PC-9 (cell line): ENCODE results near the gene ITGA3. TPM values are rescaled to one million over a fixed set of nuclear protein-coding genes. Genes with fewer than 3 reads are reported as not detected.
A peak's percentile ranks its signal among the peaks of the same experiment; 100 is the strongest.

Experiments
- BruUV-seq: library from RNA; stranded (reverse); fragments of 400-500 nt; replicated peaks from 2 replicates; lab custom pipeline; 2021; lab: Mats Ljungman, UMichigan
- CTCF ChIA-PET: fragments of 300-600 bp; sonication (Branson Sonifier 250); formaldehyde crosslinking; loops from one replicate; lab custom pipeline; 2022; ENCODE audit warnings: antibody characterized with exemption; lab: Charles Lee
- POLR2A ChIA-PET: fragments of 300-600 bp; sonication (Branson Sonifier 250); formaldehyde crosslinking; loops from one replicate; lab custom pipeline; 2022; ENCODE audit warnings: antibody characterized with exemption; ENCODE audit not compliant: unreplicated experiment; lab: Charles Lee
- DNase-seq, 2 experiments: peaks; one replicate each; pipeline versions ENCODE4 v3.0.0 to v3.0.0-alpha.2; 2015 to 2022; ENCODE audit warnings: mixed read lengths in 1 of 2
- H2AFZ ChIP-seq: fragments of 200-600 bp; sonication (generic); 2 replicates; pipeline ENCODE4 v1.8.1; 2017; ENCODE audit warnings: antibody characterized with exemption
- H3F3A ChIP-seq: fragments of 200-600 bp; sonication (generic); 2 replicates; pipeline ENCODE4 v1.8.1; 2017; ENCODE audit warnings: antibody characterized with exemption, mild to moderate bottlenecking, low read depth; ENCODE audit not compliant: insufficient read depth
- H3K27ac ChIP-seq: fragments of 200-600 bp; sonication (generic); 2 replicates; pipeline ENCODE4 v1.6.1; 2016; ENCODE audit warnings: mixed run types
- H3K27me3 ChIP-seq: fragments of 200-600 bp; sonication (generic); 2 replicates; pipeline ENCODE4 v1.6.1; 2016; ENCODE audit warnings: low read depth, mixed run types; ENCODE audit not compliant: insufficient read depth
- H3K36me3 ChIP-seq: fragments of 200-600 bp; sonication (generic); 2 replicates; pipeline ENCODE4 v1.6.1; 2016; ENCODE audit warnings: low read depth, mixed run types
- H3K4me1 ChIP-seq: fragments of 200-600 bp; sonication (generic); replicated peaks from 2 replicates; pipeline ENCODE4 v1.6.1; 2016; ENCODE audit warnings: mixed run types; ENCODE audit not compliant: insufficient read depth
- H3K4me2 ChIP-seq: fragments of 200-600 bp; sonication (generic); 2 replicates; pipeline ENCODE4 v1.6.1; 2017; ENCODE audit warnings: mixed run types
- H3K4me3 ChIP-seq: fragments of 200-600 bp; sonication (generic); 2 replicates; pipeline ENCODE4 v1.6.1; 2016; ENCODE audit warnings: mixed run types
- H3K79me2 ChIP-seq: fragments of 200-600 bp; sonication (generic); 2 replicates; pipeline ENCODE4 v1.6.1; 2017; ENCODE audit warnings: low read depth, mixed run types
- H3K9me2 ChIP-seq: fragments of 200-600 bp; sonication (generic); 2 replicates; pipeline ENCODE4 v1.8.1; 2017; ENCODE audit warnings: mild to moderate bottlenecking; ENCODE audit not compliant: insufficient read depth
- H3K9me3 ChIP-seq: fragments of 200-600 bp; sonication (generic); 2 replicates; pipeline ENCODE4 v1.8.1; 2016; ENCODE audit warnings: low read depth; ENCODE audit not compliant: insufficient read depth
- H4K20me1 ChIP-seq: fragments of 200-600 bp; sonication (generic); 2 replicates; pipeline ENCODE4 v1.8.1; 2017; ENCODE audit not compliant: insufficient read depth
- CTCF ChIP-seq: fragments of 200-600 bp; sonication (generic); conservative IDR thresholded peaks from 2 replicates; pipeline ENCODE4 v1.6.1; 2017; ENCODE audit warnings: mixed run types, antibody characterized with exemption, mild to moderate bottlenecking, moderate library complexity
- EZH2 ChIP-seq: fragments of 200-600 bp; sonication (generic); IDR thresholded peaks from 2 replicates; pipeline ENCODE4 v1.8.0; 2017; ENCODE audit warnings: antibody characterized with exemption, low read depth
- intact Hi-C: fragments of 100-400 bp; cut with micrococcal nuclease; formaldehyde crosslinking; loops from one replicate; pipeline ENCODE4 v1.10.0; 2022; ENCODE audit not compliant: unreplicated experiment
- total RNA-seq: library from RNA; stranded (reverse); gene quantifications from 2 replicates; pipeline ENCODE4 v1.2.3, GENCODE V29; 2021

The ITGA3 gene
- total RNA-seq, 1 experiment from 2014 or later: 291 TPM

GRCh38 chr17:50048988-50049387 lies 6.9 kb upstream of the ITGA3 start:
- TF ChIP-seq CTCF (no peak), EZH2 (no peak)
- no peaks in the 10 kb centered on the region for H3K9me2 ChIP-seq
- peak overlapping the region; percentile 97; the same call in 1 of the 2 replicates for H3K27ac ChIP-seq
- intact Hi-C loops: no loop called here
- POLR2A ChIA-PET: interaction anchor here (0.6 kb wide), 1 partner anchor 39 kb away, joined by 3 read pairs; no protein-coding TSS in a partner anchor
- no peak overlapping the region for H3K4me3 ChIP-seq
- peaks cover 6% of the 10 kb centered on the region for H3K79me2 ChIP-seq
- no peaks in the 10 kb centered on the region for H3K27me3 ChIP-seq
- no TSS peak for BruUV-seq
- H3F3A ChIP-seq: peaks cover 49% of the 10 kb centered on the region
- H3K9me3 ChIP-seq: no peaks in the 10 kb centered on the region
- H3K4me2 ChIP-seq: no peak overlapping the region; the same call in 1 of the 2 replicates
- no peaks in the 10 kb centered on the region for H3K36me3 ChIP-seq
- peaks cover 81% of the 10 kb centered on the region for H3K4me1 ChIP-seq
- no peak for DNase-seq
- CTCF ChIA-PET: no interaction called here
- no peak overlapping the region for H2AFZ ChIP-seq
- no peaks in the 10 kb centered on the region for H4K20me1 ChIP-seq

- H3K4me3 ChIP-seq: no peak overlapping the region
- no peak overlapping the region for H2AFZ ChIP-seq
- ChIA-PET CTCF (no interaction called here), POLR2A (interaction anchor here (0.6 kb wide), 1 partner anchor 38 kb away, joined by 3 read pairs; no protein-coding TSS in a partner anchor)
- peak overlapping the region; percentile 97 for H3K27ac ChIP-seq
- H3K27me3 ChIP-seq: no peaks in the 10 kb centered on the region
- H3K79me2 ChIP-seq: peaks cover 12% of the 10 kb centered on the region
- no peaks in the 10 kb centered on the region for H3K9me2 ChIP-seq
- H3K36me3 ChIP-seq: no peaks in the 10 kb centered on the region
- H3K4me2 ChIP-seq: peak overlapping the region; percentile 92
- no TSS peak for BruUV-seq
- DNase-seq: no peak
- TF ChIP-seq EZH2: no peak
- H3K4me1 ChIP-seq: peaks cover 88% of the 10 kb centered on the region
- H3K9me3 ChIP-seq: no peaks in the 10 kb centered on the region
- H3F3A ChIP-seq: peaks cover 55% of the 10 kb centered on the region
- H4K20me1 ChIP-seq: no peaks in the 10 kb centered on the region
- intact Hi-C loops: no loop called here
These were observed 6.3 kb upstream of the ITGA3 start for GRCh38 chr17:50049636-50050035.

GRCh38 chr17:50050431-50051032 lies 5.4 kb upstream of the ITGA3 start:
- H2AFZ ChIP-seq: no peak overlapping the region
- H3K27me3 ChIP-seq: no peaks in the 10 kb centered on the region
- H3K4me1 ChIP-seq: peaks cover 90% of the 10 kb centered on the region
- H3K36me3 ChIP-seq: no peaks in the 10 kb centered on the region
- TF ChIP-seq CTCF (peak; percentile 54; the same call in 1 of the 2 replicates), EZH2 (no peak)
- peak in 1 of 2 experiments; percentile 60 for DNase-seq
- peaks cover 64% of the 10 kb centered on the region for H3F3A ChIP-seq
- POLR2A ChIA-PET: no interaction called here
- peak overlapping the region; percentile 17; the same call in 1 of the 2 replicates for H3K4me3 ChIP-seq
- CTCF ChIA-PET: no interaction called here
- H3K27ac ChIP-seq: peak overlapping the region; percentile 97
- H3K79me2 ChIP-seq: peaks cover 19% of the 10 kb centered on the region
- no TSS peak for BruUV-seq
- no peaks in the 10 kb centered on the region for H3K9me2 ChIP-seq
- peak overlapping the region; percentile 92 for H3K4me2 ChIP-seq
- no peaks in the 10 kb centered on the region for H4K20me1 ChIP-seq
- intact Hi-C loops: loop anchor here (1.0 kb wide), 3 partner anchors 7 to 22 kb away; no protein-coding TSS in a partner anchor
- H3K9me3 ChIP-seq: no peaks in the 10 kb centered on the region
